Hepatocyte (in vitro differentiated cells): ENCODE measurements around the gene FNDC3B. TPM values are rescaled to one million over a fixed set of nuclear protein-coding genes. Genes with fewer than 3 reads are reported as not detected.

ENCODE experiments used
- DNase-seq: peaks from one replicate; pipeline ENCODE4 v3.0.0-alpha.2; 2016; ENCODE audit warnings: low spot score
- H2AFZ ChIP-seq: fragments of 200-600 bp; sonication (generic); 2 replicates; pipeline ENCODE4 v1.6.0; 2016; ENCODE audit warnings: antibody characterized with exemption, mild to moderate bottlenecking
- H3K27ac ChIP-seq: fragments of 200-600 bp; sonication (generic); 2 replicates; pipeline ENCODE4 v1.5.1; 2016; ENCODE audit warnings: mild to moderate bottlenecking
- H3K27me3 ChIP-seq: fragments of 200-600 bp; sonication (generic); 2 replicates; pipeline ENCODE4 v1.6.1; 2016
- H3K36me3 ChIP-seq: fragments of 200-600 bp; sonication (generic); replicated peaks from 2 replicates; pipeline ENCODE4 v1.5.1; 2016; ENCODE audit warnings: low read depth; ENCODE audit not compliant: insufficient read depth
- H3K4me1 ChIP-seq: fragments of 200-600 bp; sonication (generic); 2 replicates; pipeline ENCODE4 v1.5.1; 2016; ENCODE audit warnings: mild to moderate bottlenecking, moderate library complexity; ENCODE audit not compliant: insufficient read depth
- H3K4me2 ChIP-seq: fragments of 200-600 bp; sonication (generic); 2 replicates; pipeline ENCODE4 v1.6.0; 2016
- H3K4me3 ChIP-seq: fragments of 200-600 bp; sonication (generic); 2 replicates; pipeline ENCODE4 v1.5.1; 2016; ENCODE audit warnings: mild to moderate bottlenecking
- H3K79me2 ChIP-seq: fragments of 200-600 bp; sonication (generic); 2 replicates; pipeline ENCODE4 v1.6.0; 2017; ENCODE audit warnings: mild to moderate bottlenecking
- H3K9me2 ChIP-seq: fragments of 200-600 bp; sonication (generic); replicated peaks from 2 replicates; pipeline ENCODE4 v1.6.0; 2017; ENCODE audit warnings: mild to moderate bottlenecking; ENCODE audit not compliant: insufficient read depth
- H3K9me3 ChIP-seq: fragments of 200-600 bp; sonication (generic); 2 replicates; pipeline ENCODE4 v1.5.1; 2016; ENCODE audit warnings: low read depth, mild to moderate bottlenecking
- H4K20me1 ChIP-seq: fragments of 200-600 bp; sonication (generic); 2 replicates; pipeline ENCODE4 v1.6.0; 2016; ENCODE audit warnings: mild to moderate bottlenecking; ENCODE audit not compliant: insufficient read depth, poor library complexity, severe bottlenecking
- CTCF ChIP-seq: fragments of 200-600 bp; sonication (generic); IDR thresholded peaks from 2 replicates; pipeline ENCODE4 v1.5.1; 2016; ENCODE audit warnings: antibody characterized with exemption, mild to moderate bottlenecking; ENCODE audit not compliant: poor library complexity
- EZH2 ChIP-seq: fragments of 200-600 bp; sonication (generic); IDR thresholded peaks from 2 replicates; pipeline ENCODE4 v1.6.1; 2016; ENCODE audit warnings: antibody characterized with exemption, mild to moderate bottlenecking, borderline replicate concordance
- EZH2phosphoT487 ChIP-seq: fragments of 200-600 bp; sonication (generic); IDR thresholded peaks from one replicate; pipeline ENCODE4 v1.6.1; 2018; ENCODE audit warnings: antibody characterized with exemption, mild to moderate bottlenecking, low read depth, moderate library complexity; ENCODE audit not compliant: unreplicated experiment, severe bottlenecking
- WGBS: methylation state at CpG from one replicate; pipeline ENCODE4 v1.1.6; 2016; ENCODE audit warnings: low lambda C conversion rate; ENCODE audit errors: missing lambda C conversion rate; 5-methylcytosine and 5-hydroxymethylcytosine counted together
- polyA plus RNA-seq: library from polyadenylated mRNA; unstranded; fragments of >200 nt; fragmentation: Nextera tagmentation; extraction: Ambion mirVana; gene quantifications from 2 replicates; pipeline ENCODE4 v1.2.1, GENCODE V29; 2016
- total RNA-seq: library from RNA; depleted of rRNA; stranded (reverse); fragments of >200 nt; gene quantifications from 2 replicates; pipeline ENCODE4 v1.2.3, GENCODE V29; 2014

Gene FNDC3B
- total and polyA plus RNA-seq, 2 experiments from 2014 or later: 61.2 to 113 TPM

GRCh38 chr3:172231318-172231901 is 192.0 kb downstream of the FNDC3B start:
- Histone ChIP-seq H3K36me3 (peaks cover 3% of the 10 kb centered on the region), H3K9me3 (no peaks in the 10 kb centered on the region), H3K27ac (no peak overlapping the region), H3K4me3 (no peak overlapping the region), H3K79me2 (peaks cover 86% of the 10 kb centered on the region), H3K4me2 (no peak overlapping the region), H2AFZ (no peak overlapping the region), H3K9me2 (no peaks in the 10 kb centered on the region), H4K20me1 (peaks cover 8% of the 10 kb centered on the region), H3K4me1 (no peaks in the 10 kb centered on the region), H3K27me3 (no peaks in the 10 kb centered on the region)
- 96% methylated on average over 8 of the region's 8 CpGs for WGBS
- TF ChIP-seq CTCF (no peak), EZH2 (no peak), EZH2phosphoT487 (no peak)
- no peak for DNase-seq

- TF ChIP-seq EZH2 (no peak), EZH2phosphoT487 (no peak), CTCF (no peak)
- Histone ChIP-seq H3K9me3 (no peaks in the 10 kb centered on the region), H3K36me3 (peaks cover 3% of the 10 kb centered on the region), H3K4me1 (no peaks in the 10 kb centered on the region), H4K20me1 (peaks cover 18% of the 10 kb centered on the region), H2AFZ (no peak overlapping the region), H3K27me3 (no peaks in the 10 kb centered on the region), H3K9me2 (no peaks in the 10 kb centered on the region), H3K27ac (no peak overlapping the region), H3K4me3 (no peak overlapping the region), H3K79me2 (peaks cover 86% of the 10 kb centered on the region), H3K4me2 (no peak overlapping the region)
- no peak for DNase-seq
- WGBS: 87% methylated on average over 3 of the region's 3 CpGs
Observed at GRCh38 chr3:172232579-172233212, 193.3 kb downstream of the FNDC3B start.

GRCh38 chr3:172233474-172234277 is 194.3 kb downstream of the FNDC3B start:
- Histone ChIP-seq H3K79me2 (peaks cover 77% of the 10 kb centered on the region), H3K9me3 (no peaks in the 10 kb centered on the region), H3K27ac (no peak overlapping the region)

More at GRCh38 chr3:172233474-172234277, 194.3 kb downstream of the FNDC3B start:
- no peak overlapping the region for H3K4me2 ChIP-seq
- no peak overlapping the region for H3K4me3 ChIP-seq
- H3K36me3 ChIP-seq: peaks cover 3% of the 10 kb centered on the region
- no peaks in the 10 kb centered on the region for H3K4me1 ChIP-seq
- 89% methylated on average over 8 of the region's 8 CpGs for WGBS
- H4K20me1 ChIP-seq: peaks cover 20% of the 10 kb centered on the region
- H3K27me3 ChIP-seq: no peaks in the 10 kb centered on the region
- TF ChIP-seq CTCF (no peak), EZH2 (no peak), EZH2phosphoT487 (no peak)
- H3K9me2 ChIP-seq: no peaks in the 10 kb centered on the region
- H2AFZ ChIP-seq: no peak overlapping the region
- no peak for DNase-seq
